Type B pancreatic cell (in vitro differentiated cells): ENCODE data around the gene GLT1D1. TPM values are rescaled to one million over a fixed set of nuclear protein-coding genes. Genes with fewer than 3 reads are reported as not detected.

Experiments used
- DNase-seq: peaks from one replicate; pipeline ENCODE4 v3.0.0; 2021; ENCODE audit warnings: mixed read lengths; ENCODE audit not compliant: unreplicated experiment; ENCODE audit errors: extremely low spot score
- H3K27ac Mint-ChIP-seq: 2 replicates; pipeline ENCODE4 v1.8.0; 2021; ENCODE audit warnings: mild to moderate bottlenecking, mixed read lengths
- H3K27me3 Mint-ChIP-seq: 2 replicates; pipeline ENCODE4 v1.8.0; 2021; ENCODE audit warnings: mixed read lengths
- H3K36me3 Mint-ChIP-seq: 2 replicates; pipeline ENCODE4 v1.8.0; 2021; ENCODE audit warnings: mixed read lengths
- H3K4me1 Mint-ChIP-seq: one replicate; pipeline ENCODE4 v1.8.0; 2021; ENCODE audit warnings: mixed read lengths; ENCODE audit not compliant: unreplicated experiment
- H3K4me3 Mint-ChIP-seq: 2 replicates; pipeline ENCODE4 v1.8.0; 2021; ENCODE audit warnings: mild to moderate bottlenecking, mixed read lengths
- H3K9me3 Mint-ChIP-seq: 2 replicates; pipeline ENCODE4 v1.8.0; 2021; ENCODE audit warnings: mixed read lengths
- total RNA-seq: library from RNA; stranded (reverse); gene quantifications from 2 replicates; pipeline ENCODE4 v1.2.1, GENCODE V29; 2021; ENCODE audit warnings: low replicate concordance
- TF ChIP-seq, protein P1 (sequence below): fragments of 200-600 bp; sonication (generic); conservative IDR thresholded peaks from 2 replicates; pipeline ENCODE4 v1.5.0; 2021; ENCODE audit warnings: antibody characterized with exemption, mild to moderate bottlenecking

Gene GLT1D1
- total RNA-seq, 1 donor from 2014 or later, result 2.5 TPM

DNA sequence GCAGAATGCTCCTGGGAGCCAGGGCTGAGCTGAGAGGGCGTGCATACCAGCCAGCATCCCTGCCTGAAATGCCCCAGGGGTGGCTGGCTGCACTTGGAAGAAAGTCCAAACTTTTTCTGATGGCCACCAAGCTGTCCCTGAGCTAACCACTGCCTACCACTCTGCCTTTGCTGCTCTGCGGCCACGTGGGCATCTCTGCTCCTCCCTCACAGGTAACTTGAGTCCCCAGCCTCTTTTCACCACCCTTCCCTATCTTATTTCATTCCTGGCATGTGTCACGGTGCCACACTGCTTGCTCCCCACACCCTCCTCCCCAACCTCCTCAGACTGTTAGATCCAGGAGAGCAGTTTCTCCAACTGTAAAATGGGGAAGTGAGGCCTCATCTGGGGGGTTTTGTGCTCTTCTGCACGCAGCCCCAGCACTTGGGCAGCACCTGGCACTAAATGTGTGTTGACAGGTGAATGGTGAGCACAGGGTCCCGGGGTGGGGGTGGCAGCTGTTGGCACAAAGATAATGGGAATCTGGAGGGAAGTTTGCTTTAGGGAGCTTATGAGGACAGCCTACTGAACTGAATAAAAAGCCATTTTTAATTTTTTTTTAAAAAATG lies 113.0 kb downstream of the GLT1D1 start:
- H3K36me3 Mint-ChIP-seq, result peaks cover 3% of the 10 kb centered on the region
- TF ChIP-seq, protein P1, sequence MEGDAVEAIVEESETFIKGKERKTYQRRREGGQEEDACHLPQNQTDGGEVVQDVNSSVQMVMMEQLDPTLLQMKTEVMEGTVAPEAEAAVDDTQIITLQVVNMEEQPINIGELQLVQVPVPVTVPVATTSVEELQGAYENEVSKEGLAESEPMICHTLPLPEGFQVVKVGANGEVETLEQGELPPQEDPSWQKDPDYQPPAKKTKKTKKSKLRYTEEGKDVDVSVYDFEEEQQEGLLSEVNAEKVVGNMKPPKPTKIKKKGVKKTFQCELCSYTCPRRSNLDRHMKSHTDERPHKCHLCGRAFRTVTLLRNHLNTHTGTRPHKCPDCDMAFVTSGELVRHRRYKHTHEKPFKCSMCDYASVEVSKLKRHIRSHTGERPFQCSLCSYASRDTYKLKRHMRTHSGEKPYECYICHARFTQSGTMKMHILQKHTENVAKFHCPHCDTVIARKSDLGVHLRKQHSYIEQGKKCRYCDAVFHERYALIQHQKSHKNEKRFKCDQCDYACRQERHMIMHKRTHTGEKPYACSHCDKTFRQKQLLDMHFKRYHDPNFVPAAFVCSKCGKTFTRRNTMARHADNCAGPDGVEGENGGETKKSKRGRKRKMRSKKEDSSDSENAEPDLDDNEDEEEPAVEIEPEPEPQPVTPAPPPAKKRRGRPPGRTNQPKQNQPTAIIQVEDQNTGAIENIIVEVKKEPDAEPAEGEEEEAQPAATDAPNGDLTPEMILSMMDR, result no peak

DNA sequence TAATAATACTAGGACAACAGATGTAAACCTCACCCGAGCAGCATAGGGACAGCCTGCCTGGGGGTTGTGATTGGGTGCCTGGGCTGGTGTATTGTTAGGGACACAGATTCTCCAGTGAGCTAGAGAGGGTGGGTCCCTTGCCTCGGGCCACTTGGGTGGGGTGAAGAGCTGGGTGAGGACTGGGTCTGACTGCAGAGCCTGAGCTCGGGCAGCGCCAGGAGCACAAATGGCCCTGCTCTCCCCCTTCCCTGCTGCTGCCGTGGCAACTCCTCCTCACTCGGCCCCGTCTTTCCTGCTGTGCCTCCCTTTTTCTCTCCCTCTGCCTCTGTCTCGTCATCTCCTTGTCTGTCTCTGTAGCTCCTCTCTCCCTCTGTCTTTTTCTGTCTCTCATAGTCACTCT lies 115.4 kb downstream of the GLT1D1 start:
- TF ChIP-seq, protein P1, result no peak
- Mint-ChIP-seq H3K4me1 (peaks cover 13% of the 10 kb centered on the region), H3K27me3 (peaks cover 57% of the 10 kb centered on the region), H3K27ac (no peak overlapping the region), H3K9me3 (peaks cover 5% of the 10 kb centered on the region), H3K4me3 (no peak overlapping the region), H3K36me3 (no peaks in the 10 kb centered on the region)
- DNase-seq, result no peak

More for the DNA sequence above, 113.0 kb downstream of the GLT1D1 start:
- H3K4me3 Mint-ChIP-seq, result no peak overlapping the region
- peaks cover 47% of the 10 kb centered on the region for H3K27me3 Mint-ChIP-seq
- H3K9me3 Mint-ChIP-seq, result peaks cover 5% of the 10 kb centered on the region
- no peak for DNase-seq
- H3K4me1 Mint-ChIP-seq, result peaks cover 13% of the 10 kb centered on the region
- H3K27ac Mint-ChIP-seq, result no peak overlapping the region

DNA sequence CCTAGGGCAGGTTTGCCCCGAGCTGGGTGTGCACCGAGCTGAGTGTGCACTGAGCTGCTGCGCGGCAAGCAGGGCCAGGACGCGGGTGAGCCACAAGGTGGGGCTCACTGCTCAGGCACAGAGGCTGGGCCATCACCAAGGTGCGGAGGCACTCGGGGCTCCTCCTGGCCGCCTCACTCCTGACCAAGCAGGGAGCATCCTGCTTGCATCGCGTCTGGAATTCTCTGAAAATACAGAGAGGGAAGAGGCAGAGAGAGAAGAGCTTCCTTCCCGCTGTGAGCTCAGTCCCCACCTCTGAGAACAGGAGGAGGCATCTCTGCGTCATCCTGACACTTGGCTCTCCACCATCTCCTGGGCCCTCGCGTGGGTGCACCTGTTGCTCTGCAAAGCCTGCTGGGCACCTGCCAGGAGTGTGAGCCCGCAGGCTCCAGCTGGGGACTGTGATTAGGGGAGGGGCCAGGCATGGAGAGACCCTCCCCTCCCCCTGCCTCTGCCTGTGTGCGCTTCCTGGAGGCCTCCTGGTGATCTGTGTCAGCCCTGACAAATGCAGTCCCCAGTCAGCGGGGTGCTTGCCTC lies 116.3 kb downstream of the GLT1D1 start:
- H3K27ac Mint-ChIP-seq, result no peak overlapping the region
- TF ChIP-seq, protein P1, result peak; percentile 79
- peaks cover 63% of the 10 kb centered on the region for H3K27me3 Mint-ChIP-seq
- H3K36me3 Mint-ChIP-seq, result no peaks in the 10 kb centered on the region
- H3K9me3 Mint-ChIP-seq, result peaks cover 4% of the 10 kb centered on the region
- no peak overlapping the region for H3K4me3 Mint-ChIP-seq
- peaks cover 17% of the 10 kb centered on the region for H3K4me1 Mint-ChIP-seq
- peak; percentile 77 for DNase-seq

DNA sequence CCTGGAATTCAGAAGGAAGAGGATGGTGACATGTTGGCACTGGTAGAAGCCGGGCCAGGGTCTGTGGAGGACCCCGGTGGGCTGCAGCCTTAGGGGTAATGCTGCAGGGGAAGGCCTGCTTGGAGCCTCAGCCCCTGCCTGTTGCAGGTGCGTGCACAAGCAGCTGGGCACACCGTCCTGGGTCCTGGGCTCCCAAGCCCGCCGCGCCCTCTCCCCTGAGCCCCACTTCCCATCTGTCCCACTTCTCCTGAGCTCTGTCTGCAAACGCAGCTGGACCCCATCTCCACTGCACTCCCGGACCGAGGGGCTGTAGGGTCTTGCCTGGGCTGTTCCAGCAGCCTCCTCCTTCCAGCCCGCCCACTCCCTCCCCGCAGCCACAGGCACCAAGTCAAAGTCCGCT lies 116.8 kb downstream of the GLT1D1 start:
- DNase-seq, result no peak
- TF ChIP-seq, protein P1, result no peak
- Mint-ChIP-seq H3K4me1 (peaks cover 22% of the 10 kb centered on the region), H3K9me3 (no peaks in the 10 kb centered on the region), H3K4me3 (no peak overlapping the region), H3K27me3 (peaks cover 64% of the 10 kb centered on the region), H3K36me3 (no peaks in the 10 kb centered on the region), H3K27ac (no peak overlapping the region)

DNA sequence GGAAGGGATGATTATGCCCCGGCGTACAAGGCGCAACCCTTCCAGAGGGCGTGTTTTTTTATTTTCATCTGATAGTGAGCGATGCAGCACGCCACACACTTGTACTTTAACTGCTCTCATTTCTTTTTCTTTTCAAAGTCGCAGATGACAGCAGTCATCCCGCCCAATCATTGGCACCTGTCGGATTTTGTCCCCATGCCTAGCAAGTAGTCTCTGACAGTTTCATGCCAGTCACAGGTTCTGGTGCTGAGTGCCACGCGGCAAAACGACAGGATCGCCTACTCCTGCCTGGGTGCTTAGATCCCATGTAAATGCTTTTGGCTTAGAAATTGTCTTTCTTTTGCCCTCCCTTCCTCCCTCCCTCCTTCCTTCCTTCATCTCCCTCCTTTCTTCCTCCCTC lies 117.7 kb downstream of the GLT1D1 start:
- TF ChIP-seq, protein P1, result no peak
- no peak for DNase-seq
- Mint-ChIP-seq H3K27me3 (peaks cover 65% of the 10 kb centered on the region), H3K9me3 (no peaks in the 10 kb centered on the region), H3K4me3 (no peak overlapping the region), H3K4me1 (peaks cover 22% of the 10 kb centered on the region), H3K27ac (no peak overlapping the region), H3K36me3 (no peaks in the 10 kb centered on the region)
